Neural crest cell (in vitro differentiated cells): Measurements from ENCODE around the gene BIRC3. TPM values are rescaled to one million over a fixed set of nuclear protein-coding genes. Genes with fewer than 3 reads are reported as not detected.

ENCODE experiments used
- DNase-seq: peaks from one replicate; pipeline ENCODE4 v3.0.0; 2021; ENCODE audit warnings: low read depth, mixed read lengths, low spot score
- H3K27ac Mint-ChIP-seq: one replicate; pipeline ENCODE4 v1.8.0; 2021; ENCODE audit warnings: mild to moderate bottlenecking, mixed read lengths; ENCODE audit not compliant: unreplicated experiment
- H3K27me3 Mint-ChIP-seq: 2 replicates; pipeline ENCODE4 v1.8.0; 2021; ENCODE audit warnings: low read depth, mild to moderate bottlenecking, mixed read lengths
- H3K36me3 Mint-ChIP-seq: 2 replicates; pipeline ENCODE4 v1.8.0; 2021; ENCODE audit warnings: low read depth, mild to moderate bottlenecking, mixed read lengths
- H3K4me1 Mint-ChIP-seq: 2 replicates; pipeline ENCODE4 v1.8.0; 2021; ENCODE audit warnings: mixed read lengths
- H3K4me3 Mint-ChIP-seq: one replicate; pipeline ENCODE4 v1.8.0; 2021; ENCODE audit warnings: mild to moderate bottlenecking, mixed read lengths
- H3K9me3 Mint-ChIP-seq: 2 replicates; pipeline ENCODE4 v1.8.0; 2021; ENCODE audit warnings: mixed read lengths
- total RNA-seq: library from RNA; stranded (reverse); gene quantifications from 2 replicates; pipeline ENCODE4 v1.2.1, GENCODE V29; 2021
- TF ChIP-seq, protein P1 (sequence below): fragments of 200-600 bp; sonication (generic); conservative IDR thresholded peaks from 2 replicates; pipeline ENCODE4 v1.5.0; 2021; ENCODE audit warnings: antibody characterized with exemption, mild to moderate bottlenecking

Gene BIRC3
- total RNA-seq, 1 donor from 2014 or later, result 0.33 TPM

DNA sequence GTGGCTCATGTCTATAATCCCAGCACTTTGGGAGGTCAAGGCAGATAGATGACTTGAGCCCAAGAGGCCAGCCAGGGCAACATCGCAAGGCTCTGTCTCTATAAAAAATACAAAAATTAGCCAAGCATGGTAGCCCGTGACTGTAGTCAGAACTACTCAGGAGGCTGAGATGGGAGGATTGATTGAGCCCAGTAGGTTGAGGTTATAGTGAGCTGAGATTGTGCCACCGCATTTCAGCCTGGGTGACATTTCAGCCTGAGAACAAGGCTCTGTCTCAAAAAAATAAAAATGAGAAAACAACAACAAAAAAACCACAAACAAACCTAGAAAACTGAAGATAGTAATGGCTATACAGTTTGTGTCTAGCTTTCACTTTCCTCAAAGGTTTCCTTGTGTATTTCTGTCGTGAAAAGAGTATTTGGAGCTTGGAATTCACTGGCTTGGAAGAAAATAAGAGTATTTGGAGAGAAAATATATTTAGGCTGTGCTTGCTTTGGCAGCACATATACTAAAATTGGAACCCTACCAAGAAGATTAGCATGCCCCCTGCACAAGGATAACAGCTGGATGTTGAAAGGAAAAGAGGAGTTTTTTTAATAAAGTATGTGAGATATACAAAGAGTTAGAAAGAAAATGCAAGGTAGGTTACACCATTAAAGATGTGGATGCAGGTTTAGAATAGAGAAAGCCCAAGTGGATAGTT is 3.9 kb upstream of the BIRC3 start:
- Mint-ChIP-seq H3K27me3 (peaks cover 12% of the 10 kb centered on the region), H3K36me3 (no peaks in the 10 kb centered on the region), H3K27ac (no peak overlapping the region), H3K4me3 (no peak overlapping the region), H3K4me1 (peaks cover 9% of the 10 kb centered on the region), H3K9me3 (peaks cover 6% of the 10 kb centered on the region)
- DNase-seq, result no peak
- TF ChIP-seq, protein P1, sequence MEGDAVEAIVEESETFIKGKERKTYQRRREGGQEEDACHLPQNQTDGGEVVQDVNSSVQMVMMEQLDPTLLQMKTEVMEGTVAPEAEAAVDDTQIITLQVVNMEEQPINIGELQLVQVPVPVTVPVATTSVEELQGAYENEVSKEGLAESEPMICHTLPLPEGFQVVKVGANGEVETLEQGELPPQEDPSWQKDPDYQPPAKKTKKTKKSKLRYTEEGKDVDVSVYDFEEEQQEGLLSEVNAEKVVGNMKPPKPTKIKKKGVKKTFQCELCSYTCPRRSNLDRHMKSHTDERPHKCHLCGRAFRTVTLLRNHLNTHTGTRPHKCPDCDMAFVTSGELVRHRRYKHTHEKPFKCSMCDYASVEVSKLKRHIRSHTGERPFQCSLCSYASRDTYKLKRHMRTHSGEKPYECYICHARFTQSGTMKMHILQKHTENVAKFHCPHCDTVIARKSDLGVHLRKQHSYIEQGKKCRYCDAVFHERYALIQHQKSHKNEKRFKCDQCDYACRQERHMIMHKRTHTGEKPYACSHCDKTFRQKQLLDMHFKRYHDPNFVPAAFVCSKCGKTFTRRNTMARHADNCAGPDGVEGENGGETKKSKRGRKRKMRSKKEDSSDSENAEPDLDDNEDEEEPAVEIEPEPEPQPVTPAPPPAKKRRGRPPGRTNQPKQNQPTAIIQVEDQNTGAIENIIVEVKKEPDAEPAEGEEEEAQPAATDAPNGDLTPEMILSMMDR, result no peak

- Mint-ChIP-seq H3K27me3 (peaks cover 14% of the 10 kb centered on the region), H3K36me3 (no peaks in the 10 kb centered on the region), H3K4me1 (peaks cover 12% of the 10 kb centered on the region), H3K4me3 (no peak overlapping the region), H3K27ac (no peak overlapping the region), H3K9me3 (peaks cover 2% of the 10 kb centered on the region)
- TF ChIP-seq, protein P1, result no peak
- no peak for DNase-seq
Measured at GRCh38 chr11:102314784-102315183, 2.5 kb upstream of the BIRC3 start.

GRCh38 chr11:102316346-102316904 is 859 bp upstream of the BIRC3 start:
- Mint-ChIP-seq H3K27ac (no peak overlapping the region), H3K36me3 (no peaks in the 10 kb centered on the region), H3K9me3 (no peaks in the 10 kb centered on the region), H3K27me3 (peaks cover 14% of the 10 kb centered on the region), H3K4me1 (peaks cover 19% of the 10 kb centered on the region), H3K4me3 (no peak overlapping the region)
- no peak for DNase-seq
- TF ChIP-seq, protein P1, result no peak

GRCh38 chr11:102317768-102318103 is 452 bp downstream of the BIRC3 start:
- peaks cover 19% of the 10 kb centered on the region for H3K4me1 Mint-ChIP-seq
- H3K36me3 Mint-ChIP-seq, result no peaks in the 10 kb centered on the region
- no peaks in the 10 kb centered on the region for H3K9me3 Mint-ChIP-seq
- peak overlapping the region; percentile 84 for H3K4me3 Mint-ChIP-seq
- H3K27ac Mint-ChIP-seq, result no peak overlapping the region
- TF ChIP-seq, protein P1, result no peak
- DNase-seq, result no peak
- H3K27me3 Mint-ChIP-seq, result peaks cover 14% of the 10 kb centered on the region

DNA sequence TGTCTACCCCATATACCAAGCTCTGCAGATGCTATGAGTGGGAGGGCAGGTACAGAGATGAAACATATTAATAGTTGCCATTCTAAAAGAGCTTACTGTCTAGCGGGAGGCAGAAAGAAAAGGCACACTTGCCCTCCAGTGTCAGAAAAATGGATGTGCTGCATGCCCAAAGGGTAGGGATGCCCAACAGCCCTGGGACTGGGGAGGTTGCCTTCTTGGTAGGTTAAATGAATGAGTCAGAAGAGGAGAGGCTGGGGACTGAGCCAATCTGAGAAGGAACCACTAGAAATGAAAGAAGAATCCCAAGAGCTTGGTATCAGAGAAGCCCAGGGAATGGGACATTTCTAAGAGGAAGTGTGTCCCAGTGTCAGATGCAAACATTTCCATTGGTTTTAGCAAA is 1.2 kb downstream of the BIRC3 start:
- H3K27ac Mint-ChIP-seq, result no peak overlapping the region
- no peaks in the 10 kb centered on the region for H3K9me3 Mint-ChIP-seq
- peaks cover 14% of the 10 kb centered on the region for H3K27me3 Mint-ChIP-seq
- H3K4me3 Mint-ChIP-seq, result no peak overlapping the region
- DNase-seq, result no peak
- H3K36me3 Mint-ChIP-seq, result no peaks in the 10 kb centered on the region
- peaks cover 19% of the 10 kb centered on the region for H3K4me1 Mint-ChIP-seq
- TF ChIP-seq, protein P1, result no peak
